ENCODE measurements around the gene TNMD.
A peak's percentile ranks its signal among the peaks of the same experiment; 100 is the strongest.

TNMD gene

DNA sequence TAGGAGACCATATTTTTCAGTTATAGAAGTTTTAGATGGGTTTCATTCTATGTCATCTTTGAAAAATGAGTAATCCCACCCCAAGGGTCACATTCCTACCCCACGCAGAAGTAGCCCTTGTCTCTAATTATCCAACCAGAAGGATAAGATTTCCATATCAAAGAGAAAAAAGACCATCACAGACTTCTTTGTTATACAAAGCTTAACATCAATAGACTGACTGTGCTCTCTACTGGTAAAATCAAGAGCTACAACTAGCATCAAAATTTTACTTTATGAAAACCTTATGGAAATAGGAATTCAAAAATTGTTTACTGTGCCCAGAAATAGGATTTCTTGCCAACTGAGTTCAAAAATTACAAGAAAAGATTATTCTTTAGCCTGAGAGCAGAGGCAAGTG lies 24.9 kb downstream of the TNMD start:
- no peak overlapping the region for H3K27ac ChIP-seq
- H3K4me3 ChIP-seq (ENCODE audit: low read depth, low read length), result no peak overlapping the region
- peaks cover 46% of the 10 kb centered on the region for H3K27me3 ChIP-seq (ENCODE audit: insufficient read depth, low read depth, severe bottlenecking)
- DNase-seq, result no peak
- no peaks in the 10 kb centered on the region for H3K36me3 ChIP-seq
- TF ChIP-seq, protein P1, sequence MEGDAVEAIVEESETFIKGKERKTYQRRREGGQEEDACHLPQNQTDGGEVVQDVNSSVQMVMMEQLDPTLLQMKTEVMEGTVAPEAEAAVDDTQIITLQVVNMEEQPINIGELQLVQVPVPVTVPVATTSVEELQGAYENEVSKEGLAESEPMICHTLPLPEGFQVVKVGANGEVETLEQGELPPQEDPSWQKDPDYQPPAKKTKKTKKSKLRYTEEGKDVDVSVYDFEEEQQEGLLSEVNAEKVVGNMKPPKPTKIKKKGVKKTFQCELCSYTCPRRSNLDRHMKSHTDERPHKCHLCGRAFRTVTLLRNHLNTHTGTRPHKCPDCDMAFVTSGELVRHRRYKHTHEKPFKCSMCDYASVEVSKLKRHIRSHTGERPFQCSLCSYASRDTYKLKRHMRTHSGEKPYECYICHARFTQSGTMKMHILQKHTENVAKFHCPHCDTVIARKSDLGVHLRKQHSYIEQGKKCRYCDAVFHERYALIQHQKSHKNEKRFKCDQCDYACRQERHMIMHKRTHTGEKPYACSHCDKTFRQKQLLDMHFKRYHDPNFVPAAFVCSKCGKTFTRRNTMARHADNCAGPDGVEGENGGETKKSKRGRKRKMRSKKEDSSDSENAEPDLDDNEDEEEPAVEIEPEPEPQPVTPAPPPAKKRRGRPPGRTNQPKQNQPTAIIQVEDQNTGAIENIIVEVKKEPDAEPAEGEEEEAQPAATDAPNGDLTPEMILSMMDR (IDR thresholded peaks at IDR 0.05; ENCODE audit: low read depth, low read length), result no peak
- H3K9me3 ChIP-seq (ENCODE audit: severe bottlenecking), result no peaks in the 10 kb centered on the region

DNA sequence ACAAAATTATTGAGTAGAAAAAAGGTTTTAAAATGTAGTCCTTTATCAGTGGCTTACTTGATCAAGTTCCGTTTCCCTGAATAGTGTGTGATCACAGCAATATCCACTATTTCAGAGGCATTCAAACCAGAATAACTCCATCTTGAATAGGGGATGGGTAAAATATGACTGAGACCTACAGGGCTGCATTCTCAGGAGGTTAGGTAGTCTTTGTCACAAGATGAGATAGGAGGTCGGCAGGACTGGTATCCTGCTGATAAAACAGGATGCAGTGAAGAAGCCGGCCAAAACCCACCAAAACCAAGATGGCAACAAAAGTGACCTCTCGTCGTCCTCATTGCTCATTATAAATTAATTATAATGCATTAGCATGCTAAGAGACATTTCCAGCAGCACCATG lies 27.2 kb downstream of the TNMD start:
- H3K36me3 ChIP-seq, result no peaks in the 10 kb centered on the region
- H3K4me3 ChIP-seq (ENCODE audit: low read depth, low read length), result no peak overlapping the region
- H3K27ac ChIP-seq, result no peak overlapping the region
- peaks cover 34% of the 10 kb centered on the region for H3K27me3 ChIP-seq (ENCODE audit: insufficient read depth, low read depth, severe bottlenecking)
- H3K9me3 ChIP-seq (ENCODE audit: severe bottlenecking), result no peaks in the 10 kb centered on the region
- no peak for DNase-seq
- TF ChIP-seq, protein P1 (IDR thresholded peaks at IDR 0.05; ENCODE audit: low read depth, low read length), result no peak

DNA sequence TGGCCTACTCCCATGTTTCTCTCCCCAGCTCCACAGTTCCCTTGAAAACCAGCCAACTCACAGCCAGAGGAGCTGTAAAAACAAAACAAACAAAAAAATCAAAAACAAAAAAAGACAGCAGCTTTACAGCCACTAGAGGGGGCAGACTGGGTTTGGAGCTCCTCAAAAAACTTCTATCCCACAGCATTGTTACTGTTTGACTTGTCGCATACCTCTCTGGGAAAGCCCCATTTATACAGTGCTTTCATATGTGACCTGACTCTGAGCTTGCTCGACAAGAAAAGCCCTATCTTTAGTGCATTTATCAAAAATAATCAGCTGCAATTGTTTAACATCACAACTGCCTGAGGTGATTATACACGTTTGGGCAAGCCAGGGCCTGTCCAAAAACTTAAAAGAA lies 30.3 kb downstream of the TNMD start:
- Histone ChIP-seq H3K27ac (no peak overlapping the region), H3K4me3 (ENCODE audit: low read depth, low read length) (no peak overlapping the region), H3K27me3 (ENCODE audit: insufficient read depth, low read depth, severe bottlenecking) (peaks cover 19% of the 10 kb centered on the region), H3K36me3 (no peaks in the 10 kb centered on the region), H3K9me3 (ENCODE audit: severe bottlenecking) (no peaks in the 10 kb centered on the region)
- no peak for DNase-seq
- TF ChIP-seq, protein P1 (IDR thresholded peaks at IDR 0.05; ENCODE audit: low read depth, low read length), result peak; percentile 38; the same call in 1 of the 2 replicates

DNA sequence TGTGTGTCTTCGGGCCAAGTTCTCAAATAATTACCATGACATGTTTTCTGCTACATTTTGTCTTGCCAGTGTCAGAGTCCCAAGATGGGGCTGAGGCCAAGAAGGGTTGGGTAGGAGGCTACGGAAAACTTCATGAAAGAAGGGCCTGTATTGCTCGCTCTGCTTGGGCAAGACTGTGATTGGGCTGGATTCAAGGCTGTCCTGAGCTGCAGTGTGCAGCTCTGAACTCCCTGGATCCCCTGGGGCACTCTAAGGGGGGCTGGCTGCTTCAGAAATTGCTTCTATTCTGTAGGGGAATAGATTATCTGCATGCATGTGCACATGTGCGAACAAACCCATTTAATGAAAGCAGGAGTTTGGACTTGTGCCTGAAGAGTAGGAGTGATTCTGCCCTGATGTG lies 38.3 kb downstream of the TNMD start:
- Histone ChIP-seq H3K4me3 (ENCODE audit: low read depth, low read length) (no peak overlapping the region), H3K36me3 (no peaks in the 10 kb centered on the region), H3K9me3 (ENCODE audit: severe bottlenecking) (no peaks in the 10 kb centered on the region), H3K27me3 (ENCODE audit: insufficient read depth, low read depth, severe bottlenecking) (peaks cover 3% of the 10 kb centered on the region), H3K27ac (no peak overlapping the region)
- DNase-seq, result no peak
- TF ChIP-seq, protein P1 (IDR thresholded peaks at IDR 0.05; ENCODE audit: low read depth, low read length), result no peak

DNA sequence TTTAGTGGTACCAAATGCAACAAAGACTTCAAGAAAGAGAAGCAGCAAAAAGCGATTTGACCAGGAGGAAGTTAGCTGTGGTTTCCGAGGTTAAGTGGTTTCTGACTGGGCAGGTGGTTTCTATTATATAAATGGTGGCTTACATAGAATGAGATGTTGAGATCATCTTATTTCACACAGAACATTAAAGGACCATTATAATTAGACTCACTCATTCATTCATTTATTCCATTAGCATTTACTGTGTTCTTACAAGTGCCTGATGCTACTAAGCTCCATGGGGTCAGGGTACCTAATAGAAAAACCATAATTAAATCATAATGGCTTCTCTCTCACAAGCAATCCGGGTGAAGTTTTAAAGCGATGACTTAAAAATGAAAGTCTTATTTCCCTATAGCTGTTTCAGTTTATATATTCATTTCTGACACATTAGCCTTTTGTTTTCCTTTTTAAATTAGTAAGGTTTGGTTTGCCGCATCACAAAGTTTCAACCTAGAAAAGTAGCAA lies 41.3 kb downstream of the TNMD start:
- no peaks in the 10 kb centered on the region for H3K9me3 ChIP-seq (ENCODE audit: severe bottlenecking)
- H3K4me3 ChIP-seq (ENCODE audit: low read depth, low read length), result no peak overlapping the region
- TF ChIP-seq, protein P1 (IDR thresholded peaks at IDR 0.05; ENCODE audit: low read depth, low read length), result no peak
- no peak for DNase-seq
- H3K27me3 ChIP-seq (ENCODE audit: insufficient read depth, low read depth, severe bottlenecking), result peaks cover 3% of the 10 kb centered on the region
- no peak overlapping the region for H3K27ac ChIP-seq
- H3K36me3 ChIP-seq, result no peaks in the 10 kb centered on the region

DNA sequence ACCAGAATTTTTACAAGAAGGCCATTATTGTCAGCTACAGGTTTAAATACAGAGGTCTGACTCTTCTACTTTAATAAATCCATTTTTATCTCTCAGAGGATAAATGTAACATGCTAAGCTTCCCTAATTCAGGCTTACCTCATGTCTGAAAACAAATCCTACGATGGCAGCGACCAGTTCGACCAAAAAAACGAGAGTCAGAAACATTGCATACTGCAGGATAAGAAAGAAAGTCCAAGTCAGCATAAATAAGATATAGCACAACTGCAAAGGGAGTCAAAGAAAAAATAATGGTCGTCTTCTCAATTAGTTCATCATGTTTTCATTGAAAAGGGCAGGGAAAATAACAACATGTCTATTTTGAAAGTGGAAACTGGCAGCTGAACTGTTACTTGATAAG lies 50.3 kb downstream of the TNMD start:
- Histone ChIP-seq H3K4me3 (ENCODE audit: low read depth, low read length) (no peak overlapping the region), H3K9me3 (ENCODE audit: severe bottlenecking) (no peaks in the 10 kb centered on the region), H3K36me3 (peaks cover 3% of the 10 kb centered on the region), H3K27ac (no peak overlapping the region), H3K27me3 (ENCODE audit: insufficient read depth, low read depth, severe bottlenecking) (peaks cover 6% of the 10 kb centered on the region)
- TF ChIP-seq, protein P1 (IDR thresholded peaks at IDR 0.05; ENCODE audit: low read depth, low read length), result no peak
- no peak for DNase-seq

All from WERI-Rb-1 (cell line).